Parathyroid adenoma (tissue), 2 donors: ENCODE results near the gene USH1G.

Source experiments
- H2AFZ ChIP-seq: fragments of 300-600 bp; sonication (generic); one replicate; pipeline ENCODE4 v1.7.0; 2017; ENCODE audit warnings: antibody characterized with exemption, mild to moderate bottlenecking
- H3K27ac ChIP-seq: fragments of 300-600 bp; sonication (generic); one replicate; pipeline ENCODE4 v1.7.0; 2017
- H3K27me3 ChIP-seq: fragments of 300-600 bp; sonication (generic); one replicate; pipeline ENCODE4 v1.7.0; 2017; ENCODE audit warnings: low read length; ENCODE audit not compliant: control insufficient read depth, insufficient read depth
- H3K36me3 ChIP-seq: fragments of 300-600 bp; sonication (generic); one replicate; pipeline ENCODE4 v1.7.0; 2017; ENCODE audit warnings: low read length; ENCODE audit not compliant: control insufficient read depth, insufficient read depth
- H3K4me1 ChIP-seq: fragments of 300-600 bp; sonication (generic); one replicate; pipeline ENCODE4 v1.7.0; 2017; ENCODE audit warnings: control low read depth
- H3K4me2 ChIP-seq: fragments of 300-600 bp; sonication (generic); one replicate; pipeline ENCODE4 v1.7.0; 2017; ENCODE audit warnings: low read length
- H3K4me3 ChIP-seq: fragments of 300-600 bp; sonication (generic); one replicate; pipeline ENCODE4 v1.7.0; 2017; ENCODE audit warnings: low read depth, low read length
- H3K79me2 ChIP-seq: fragments of 300-600 bp; sonication (generic); one replicate; pipeline ENCODE4 v1.7.0; 2017; ENCODE audit warnings: control low read depth
- H3K9ac ChIP-seq: fragments of 300-600 bp; sonication (generic); one replicate; pipeline ENCODE4 v1.7.0; 2017; ENCODE audit warnings: mild to moderate bottlenecking
- H3K9me3 ChIP-seq: fragments of 300-600 bp; sonication (generic); one replicate; pipeline ENCODE4 v1.7.0; 2017; ENCODE audit warnings: low read length; ENCODE audit not compliant: control insufficient read depth
- CTCF ChIP-seq: fragments of 300-600 bp; sonication (generic); IDR thresholded peaks from one replicate; pipeline ENCODE4 v1.7.0; 2017; ENCODE audit warnings: antibody characterized with exemption, mild to moderate bottlenecking
- donor health status: primary hyperparathyroidism.

USH1G gene

GRCh38 chr17:74945543-74945942, 22.5 kb upstream of the USH1G start:
- Histone ChIP-seq H3K4me2 (no peak overlapping the region), H3K9me3 (no peaks in the 10 kb centered on the region), H3K4me3 (no peak overlapping the region), H3K27me3 (no peaks in the 10 kb centered on the region), H3K79me2 (no peaks in the 10 kb centered on the region), H3K4me1 (peaks cover 4% of the 10 kb centered on the region), H2AFZ (no peak overlapping the region), H3K36me3 (no peaks in the 10 kb centered on the region), H3K27ac (no peak overlapping the region), H3K9ac (no peak overlapping the region)
- no peak for TF ChIP-seq CTCF

GRCh38 chr17:74943808-74944522, 20.9 kb upstream of the USH1G start:
- no peaks in the 10 kb centered on the region for H3K27me3 ChIP-seq

GRCh38 chr17:74941128-74941725, 18.2 kb upstream of the USH1G start:
- H3K4me3 ChIP-seq, result no peak overlapping the region
- no peak overlapping the region for H3K4me2 ChIP-seq
- TF ChIP-seq CTCF, result no peak
- H3K79me2 ChIP-seq, result no peaks in the 10 kb centered on the region
- peaks cover 4% of the 10 kb centered on the region for H3K4me1 ChIP-seq
- peaks cover 2% of the 10 kb centered on the region for H3K27me3 ChIP-seq
- no peak overlapping the region for H3K27ac ChIP-seq
- H3K9ac ChIP-seq, result no peak overlapping the region
- H2AFZ ChIP-seq, result peak overlapping the region; percentile 33
- no peaks in the 10 kb centered on the region for H3K9me3 ChIP-seq
- H3K36me3 ChIP-seq, result no peaks in the 10 kb centered on the region

More at GRCh38 chr17:74943808-74944522, 20.9 kb upstream of the USH1G start:
- H2AFZ ChIP-seq, result no peak overlapping the region
- no peak overlapping the region for H3K9ac ChIP-seq
- peaks cover 4% of the 10 kb centered on the region for H3K4me1 ChIP-seq
- no peak overlapping the region for H3K4me2 ChIP-seq
- H3K9me3 ChIP-seq, result no peaks in the 10 kb centered on the region
- H3K79me2 ChIP-seq, result no peaks in the 10 kb centered on the region
- H3K36me3 ChIP-seq, result no peaks in the 10 kb centered on the region
- TF ChIP-seq CTCF, result no peak
- H3K4me3 ChIP-seq, result no peak overlapping the region
- H3K27ac ChIP-seq, result no peak overlapping the region

- H3K27ac ChIP-seq, result no peak overlapping the region
- peaks cover 8% of the 10 kb centered on the region for H3K27me3 ChIP-seq
- H3K4me1 ChIP-seq, result peaks cover 4% of the 10 kb centered on the region
- no peaks in the 10 kb centered on the region for H3K36me3 ChIP-seq
- no peak overlapping the region for H2AFZ ChIP-seq
- H3K4me3 ChIP-seq, result no peak overlapping the region
- no peak for TF ChIP-seq CTCF
- H3K9ac ChIP-seq, result no peak overlapping the region
- no peaks in the 10 kb centered on the region for H3K9me3 ChIP-seq
- no peaks in the 10 kb centered on the region for H3K79me2 ChIP-seq
- no peak overlapping the region for H3K4me2 ChIP-seq
Measured at GRCh38 chr17:74939534-74939933, 16.5 kb upstream of the USH1G start.
